DND-41 (cell line): ENCODE data around the gene SPRR1B.

Source experiments
- CTCF ChIP-seq: IDR thresholded peaks from 2 replicates; pipeline ENCODE4 v1.5.1; 2012; ENCODE audit warnings: borderline replicate concordance, low read length, moderate library complexity, mild to moderate bottlenecking; ENCODE audit not compliant: poor library complexity, severe bottlenecking; ENCODE audit errors: extremely low read depth
- EZH2 ChIP-seq: IDR thresholded peaks from 3 replicates; pipeline ENCODE4 v1.6.1; 2012; ENCODE audit warnings: borderline replicate concordance, low read depth, mild to moderate bottlenecking, moderate library complexity, low read length, inconsistent platforms; ENCODE audit not compliant: severe bottlenecking

- TF ChIP-seq CTCF (no peak), EZH2 (no peak)
Measured at GRCh38 chr1:152997901-152998300, 33.1 kb upstream of the SPRR1B start.
